DMS153 (cell line): ENCODE data around the gene POLR3C.
"Not testable (repeated sequence)": the region's sequence is repeated elsewhere in the genome, so short reads cannot be mapped to it uniquely, and the experiment has no call there.

Experiments used
- DNase-seq: peaks from one replicate; lab custom pipeline; 2025; lab: John Stamatoyannopoulos, UW

The POLR3C gene

GRCh38 chr1:145823565-145824498, at the start of gene POLR3C, which contains the start of gene RNF115:
TSS of gene POLR3C (plus strand) at chr1:145824200. CDS start at chr1:145825777, 1,577 bp downstream.
TSS of gene RNF115 (minus strand) at chr1:145824095. CDS start at chr1:145823873, 222 bp downstream.
- DNase-seq = peak; percentile 88

- DNase-seq = no peak
Observed at GRCh38 chr1:145777357-145778145, 46.4 kb upstream of the POLR3C start.

- DNase-seq = no peak
Observed at GRCh38 chr1:145778146-145778540, 45.9 kb upstream of the POLR3C start.

- no peak for DNase-seq
Observed at GRCh38 chr1:145782272-145783099, 41.5 kb upstream of the POLR3C start.

GRCh38 chr1:145784409-145784808, 39.6 kb upstream of the POLR3C start:
- DNase-seq = no peak

- no peak for DNase-seq
Observed at GRCh38 chr1:145785547-145785946, 38.5 kb upstream of the POLR3C start.

- no peak for DNase-seq
Observed at GRCh38 chr1:145786271-145786670, 37.7 kb upstream of the POLR3C start.

- DNase-seq = no peak
Observed at GRCh38 chr1:145788580-145788979, 35.4 kb upstream of the POLR3C start.

GRCh38 chr1:145791860-145792259, 32.1 kb upstream of the POLR3C start:
- DNase-seq = not testable (repeated sequence)

- no peak for DNase-seq
Observed at GRCh38 chr1:145792484-145792883, 31.5 kb upstream of the POLR3C start.

- no peak for DNase-seq
Observed at GRCh38 chr1:145795257-145795881, 28.6 kb upstream of the POLR3C start.

GRCh38 chr1:145796753-145797152, 27.2 kb upstream of the POLR3C start:
- DNase-seq = no peak

GRCh38 chr1:145799806-145800205, 24.2 kb upstream of the POLR3C start:
- DNase-seq = no peak

GRCh38 chr1:145804235-145805045, 19.6 kb upstream of the POLR3C start:
- no peak for DNase-seq

- DNase-seq = no peak
Observed at GRCh38 chr1:145805057-145805456, 18.9 kb upstream of the POLR3C start.

GRCh38 chr1:145806408-145806807, 17.6 kb upstream of the POLR3C start:
- DNase-seq = no peak

- no peak for DNase-seq
Observed at GRCh38 chr1:145806844-145807243, 17.2 kb upstream of the POLR3C start.

GRCh38 chr1:145812977-145813810, 10.8 kb upstream of the POLR3C start:
- not testable (repeated sequence) for DNase-seq

- not testable (repeated sequence) for DNase-seq
Observed at GRCh38 chr1:145818095-145818494, 5.9 kb upstream of the POLR3C start.
